ENCODE results near the gene ZNF581.

The ZNF581 gene

GRCh38 chr19:55643003-55643886 is at the start of gene ZNF581:
ZNF581 (plus strand) TSS chr19:55643649; CDS start chr19:55644572, 923 bp downstream.
- in situ Hi-C loops (cut with HindIII; ENCODE audit: low pct_unique_long_range_greater_than_20kb, low sequenced_read_pairs): no loop called here
- peak; percentile 78 to 79 for DNase-seq (ENCODE audit: low read depth in 1 of 2, low spot score in 1 of 2)
- no peak for TF ChIP-seq JUND (IDR thresholded peaks at IDR 0.05; ENCODE audit: low read depth)

- in situ Hi-C loops (cut with HindIII; ENCODE audit: low pct_unique_long_range_greater_than_20kb, low sequenced_read_pairs): no loop called here
- no peak for TF ChIP-seq JUND (IDR thresholded peaks at IDR 0.05; ENCODE audit: low read depth)
- no peak for DNase-seq (ENCODE audit: low read depth in 1 of 2, low spot score in 1 of 2)
Measured at GRCh38 chr19:55594996-55595545, 48.4 kb upstream of the ZNF581 start.

GRCh38 chr19:55596304-55596703 is 47.1 kb upstream of the ZNF581 start:
- in situ Hi-C loops (cut with HindIII; ENCODE audit: low pct_unique_long_range_greater_than_20kb, low sequenced_read_pairs): no loop called here
- no peak for TF ChIP-seq JUND (IDR thresholded peaks at IDR 0.05; ENCODE audit: low read depth)

DNA sequence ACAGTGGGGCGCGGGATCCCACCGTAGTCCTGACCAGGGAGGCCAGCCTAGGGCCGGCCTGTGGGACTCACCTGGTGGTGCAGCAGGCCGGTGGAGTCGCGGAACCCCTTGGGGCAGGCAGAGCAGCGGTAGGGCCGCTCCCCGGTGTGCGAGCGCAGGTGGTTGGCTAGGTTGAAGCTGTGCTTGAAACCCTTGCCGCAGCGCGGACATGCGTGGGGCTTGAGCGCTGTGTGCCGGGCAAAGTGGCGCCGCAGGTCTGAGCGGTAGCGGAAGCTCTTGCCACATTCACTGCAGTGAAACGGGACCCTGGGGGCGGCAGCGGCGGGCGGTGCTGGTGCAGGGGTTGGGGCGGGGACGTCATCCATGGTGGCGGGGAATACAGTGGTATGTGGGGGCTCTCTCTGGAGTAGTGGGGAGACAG is 45.9 kb upstream of the ZNF581 start:
- TF ChIP-seq JUND (IDR thresholded peaks at IDR 0.05; ENCODE audit: low read depth): no peak
- DNase-seq (ENCODE audit: low read depth in 1 of 2, low spot score in 1 of 2): no peak
- in situ Hi-C loops (cut with HindIII; ENCODE audit: low pct_unique_long_range_greater_than_20kb, low sequenced_read_pairs): no loop called here

More at GRCh38 chr19:55596304-55596703, 47.1 kb upstream of the ZNF581 start:
- DNase-seq (ENCODE audit: low read depth in 1 of 2, low spot score in 1 of 2): no peak

DNA sequence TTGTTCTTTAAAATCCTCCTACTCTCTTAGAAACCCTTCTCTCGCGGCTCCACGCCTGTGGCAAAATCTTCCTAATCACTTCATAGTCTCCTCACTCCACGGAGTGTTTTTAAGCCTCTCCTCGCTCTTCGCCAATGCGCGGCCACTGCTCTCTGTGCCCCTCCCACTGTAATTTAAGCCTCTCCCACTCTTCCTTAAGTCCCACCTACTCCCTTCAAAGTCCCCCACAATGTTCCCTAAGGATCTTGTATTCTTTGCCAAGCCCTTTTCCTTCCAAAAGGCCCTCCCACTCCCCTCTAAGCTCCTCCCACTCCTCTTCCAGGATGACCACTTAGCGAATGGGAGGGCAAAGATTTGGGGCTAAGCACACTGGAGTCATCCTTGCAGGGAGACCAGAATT is 45.4 kb upstream of the ZNF581 start:
- TF ChIP-seq JUND (IDR thresholded peaks at IDR 0.05; ENCODE audit: low read depth): no peak
- in situ Hi-C loops (cut with HindIII; ENCODE audit: low pct_unique_long_range_greater_than_20kb, low sequenced_read_pairs): no loop called here
- DNase-seq (ENCODE audit: low read depth in 1 of 2, low spot score in 1 of 2): no peak

- in situ Hi-C loops (cut with HindIII; ENCODE audit: low pct_unique_long_range_greater_than_20kb, low sequenced_read_pairs): no loop called here
- DNase-seq (ENCODE audit: low read depth in 1 of 2, low spot score in 1 of 2): peak; percentile 82 to 97
- TF ChIP-seq JUND (IDR thresholded peaks at IDR 0.05; ENCODE audit: low read depth): no peak
Measured at GRCh38 chr19:55598719-55599467, 44.6 kb upstream of the ZNF581 start.

GRCh38 chr19:55599468-55599841 is 44.0 kb upstream of the ZNF581 start, which contains the start of gene FIZ1:
FIZ1 (minus strand) TSS chr19:55599517; CDS start chr19:55597865, 1,652 bp downstream.
- in situ Hi-C loops (cut with HindIII; ENCODE audit: low pct_unique_long_range_greater_than_20kb, low sequenced_read_pairs): no loop called here
- TF ChIP-seq JUND (IDR thresholded peaks at IDR 0.05; ENCODE audit: low read depth): no peak

GRCh38 chr19:55599842-55600661 is 43.4 kb upstream of the ZNF581 start, which contains the start of gene ZNF524:
ZNF524 (plus strand) TSS chr19:55600288; CDS start chr19:55602113, 1,825 bp downstream.
- TF ChIP-seq JUND (IDR thresholded peaks at IDR 0.05; ENCODE audit: low read depth): no peak
- DNase-seq (ENCODE audit: low read depth in 1 of 2, low spot score in 1 of 2): peak; percentile 67 to 89
- in situ Hi-C loops (cut with HindIII; ENCODE audit: low pct_unique_long_range_greater_than_20kb, low sequenced_read_pairs): no loop called here

More at GRCh38 chr19:55599468-55599841, 44.0 kb upstream of the ZNF581 start, which contains the start of gene FIZ1:
- peak; percentile 71 to 98 for DNase-seq (ENCODE audit: low read depth in 1 of 2, low spot score in 1 of 2)

- no peak for DNase-seq (ENCODE audit: low read depth in 1 of 2, low spot score in 1 of 2)
- in situ Hi-C loops (cut with HindIII; ENCODE audit: low pct_unique_long_range_greater_than_20kb, low sequenced_read_pairs): no loop called here
Measured at GRCh38 chr19:55600662-55601028, 42.8 kb upstream of the ZNF581 start.

GRCh38 chr19:55601084-55601483 is 42.4 kb upstream of the ZNF581 start:
- DNase-seq (ENCODE audit: low read depth in 1 of 2, low spot score in 1 of 2): no peak

More at GRCh38 chr19:55600662-55601028, 42.8 kb upstream of the ZNF581 start:
- TF ChIP-seq JUND (IDR thresholded peaks at IDR 0.05; ENCODE audit: low read depth): no peak

DNA sequence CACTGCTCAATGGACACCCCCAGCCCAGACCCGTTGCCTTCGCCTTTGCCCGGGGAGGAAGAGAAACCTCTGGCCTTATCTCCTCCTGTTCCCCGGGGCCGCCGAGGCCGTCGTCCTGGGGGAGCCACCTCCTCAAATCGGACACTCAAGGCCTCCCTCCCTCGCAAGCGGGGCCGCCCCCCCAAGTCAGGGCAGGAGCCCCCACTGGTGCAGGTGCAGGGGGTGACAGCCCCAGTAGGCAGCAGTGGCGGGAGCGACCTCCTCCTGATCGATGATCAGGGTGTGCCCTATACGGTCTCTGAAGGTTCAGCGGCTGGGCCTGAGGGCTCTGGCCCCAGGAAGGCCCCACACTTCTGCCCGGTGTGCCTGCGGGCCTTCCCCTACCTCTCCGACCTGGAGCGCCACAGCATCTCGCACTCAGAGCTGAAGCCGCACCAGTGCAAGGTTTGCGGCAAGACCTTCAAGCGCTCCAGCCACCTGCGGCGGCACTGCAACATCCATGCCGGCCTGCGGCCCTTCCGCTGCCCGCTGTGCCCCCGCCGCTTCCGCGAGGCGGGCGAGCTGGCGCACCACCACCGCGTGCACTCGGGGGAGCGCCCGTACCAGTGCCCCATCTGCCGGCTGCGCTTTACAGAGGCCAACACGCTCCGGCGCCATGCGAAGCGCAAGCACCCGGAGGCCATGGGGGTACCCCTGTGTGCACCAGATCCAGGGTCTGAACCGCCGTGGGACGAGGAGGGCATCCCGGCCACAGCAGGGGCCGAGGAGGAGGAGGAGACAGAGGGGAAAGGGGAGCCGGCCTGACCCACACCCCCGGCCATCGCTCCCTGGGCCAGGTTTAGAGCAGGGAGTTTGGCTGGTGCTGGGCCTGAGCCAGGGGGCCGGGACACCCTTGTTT is 41.1 kb upstream of the ZNF581 start:
- in situ Hi-C loops (cut with HindIII; ENCODE audit: low pct_unique_long_range_greater_than_20kb, low sequenced_read_pairs): no loop called here
- DNase-seq (ENCODE audit: low read depth in 1 of 2, low spot score in 1 of 2): no peak

More at GRCh38 chr19:55601084-55601483, 42.4 kb upstream of the ZNF581 start:
- in situ Hi-C loops (cut with HindIII; ENCODE audit: low pct_unique_long_range_greater_than_20kb, low sequenced_read_pairs): no loop called here
- no peak for TF ChIP-seq JUND (IDR thresholded peaks at IDR 0.05; ENCODE audit: low read depth)

More for the DNA sequence above, 41.1 kb upstream of the ZNF581 start:
- TF ChIP-seq JUND (IDR thresholded peaks at IDR 0.05; ENCODE audit: low read depth): no peak

Measured in T47D (cell line).